ENCODE measurements around the gene MCOLN1. TPM values are rescaled to one million over a fixed set of nuclear protein-coding genes. Genes with fewer than 3 reads are reported as not detected.

Gene MCOLN1
- polyA plus RNA-seq, 3 donors, result 32.8 to 133 (median 34.3) TPM

DNA sequence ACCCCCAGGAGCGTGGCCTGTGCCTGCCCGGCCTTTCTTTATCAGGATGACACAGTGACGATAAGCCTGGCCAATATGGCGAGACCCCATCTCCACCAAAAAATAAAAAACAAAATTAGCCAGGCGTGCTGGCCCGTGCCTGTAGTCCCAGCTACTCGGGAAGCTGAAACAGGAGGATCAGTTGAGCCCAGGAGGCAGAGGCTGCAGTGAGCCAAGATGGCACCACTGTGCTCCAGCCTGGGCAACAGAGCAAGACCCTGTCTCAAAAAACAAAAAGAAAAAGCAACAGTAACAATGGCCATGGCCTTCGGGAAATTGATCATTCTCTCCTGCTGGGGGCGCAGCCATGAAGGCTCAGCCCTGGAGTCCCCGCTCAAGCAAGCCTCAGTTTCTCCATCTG is 44.7 kb upstream of the MCOLN1 start:
- Histone ChIP-seq H3K4me1 (ENCODE audit: control insufficient read depth in 1 of 2, insufficient read depth in 2 of 2, low read length in 2 of 2) (peaks cover 23 to 28% of the 10 kb centered on the region in 2 donors), H2AFZ (ENCODE audit: insufficient read depth, low read depth, low read length, poor library complexity, severe bottlenecking) (no peak overlapping the region), H3K79me2 (ENCODE audit: insufficient read depth, low read length) (no peaks in the 10 kb centered on the region), H3K9me3 (replicated peaks in 1 of 2; ENCODE audit: control insufficient read depth in 1 of 2, insufficient read depth in 1 of 2, low read length in 2 of 2) (no peaks in the 10 kb centered on the region), H3K27ac (ENCODE audit: low read depth in 1 of 2, low read length in 2 of 2) (no peak overlapping the region), H3K4me3 (replicated peaks in 1 of 3; ENCODE audit: low read depth in 2 of 3, low read length in 3 of 3) (no peak overlapping the region), H3K36me3 (replicated peaks in 1 of 2; ENCODE audit: control insufficient read depth in 1 of 2, insufficient read depth in 2 of 2, low read length in 2 of 2) (no peaks in the 10 kb centered on the region), H4K20me1 (ENCODE audit: insufficient read depth, low read length) (no peaks in the 10 kb centered on the region), H3K9ac (ENCODE audit: insufficient read depth, low read length, poor library complexity, severe bottlenecking) (no peak overlapping the region), H3K27me3 (ENCODE audit: control insufficient read depth in 2 of 2, insufficient read depth in 2 of 2, low read length in 2 of 2) (no peaks in the 10 kb centered on the region), H3K4me2 (replicated peaks; ENCODE audit: extremely low read depth, low read length, poor library complexity, severe bottlenecking) (no peak overlapping the region)
- no peak for DNase-seq
- peaks cover 6 to 22% of the 10 kb centered on the region in 2 donors for H3K36me3 Mint-ChIP-seq
- intact Hi-C loops (cut with micrococcal nuclease), result no loop called here
- no peak overlapping the region for H3K4me3 Mint-ChIP-seq
- H3K27me3 Mint-ChIP-seq (ENCODE audit: low read depth in 3 of 3), result peaks cover 2 to 10% (median 6%) of the 10 kb centered on the region in 3 donors
- H3K27ac Mint-ChIP-seq, result no peak overlapping the region
- TF ChIP-seq, protein P1, sequence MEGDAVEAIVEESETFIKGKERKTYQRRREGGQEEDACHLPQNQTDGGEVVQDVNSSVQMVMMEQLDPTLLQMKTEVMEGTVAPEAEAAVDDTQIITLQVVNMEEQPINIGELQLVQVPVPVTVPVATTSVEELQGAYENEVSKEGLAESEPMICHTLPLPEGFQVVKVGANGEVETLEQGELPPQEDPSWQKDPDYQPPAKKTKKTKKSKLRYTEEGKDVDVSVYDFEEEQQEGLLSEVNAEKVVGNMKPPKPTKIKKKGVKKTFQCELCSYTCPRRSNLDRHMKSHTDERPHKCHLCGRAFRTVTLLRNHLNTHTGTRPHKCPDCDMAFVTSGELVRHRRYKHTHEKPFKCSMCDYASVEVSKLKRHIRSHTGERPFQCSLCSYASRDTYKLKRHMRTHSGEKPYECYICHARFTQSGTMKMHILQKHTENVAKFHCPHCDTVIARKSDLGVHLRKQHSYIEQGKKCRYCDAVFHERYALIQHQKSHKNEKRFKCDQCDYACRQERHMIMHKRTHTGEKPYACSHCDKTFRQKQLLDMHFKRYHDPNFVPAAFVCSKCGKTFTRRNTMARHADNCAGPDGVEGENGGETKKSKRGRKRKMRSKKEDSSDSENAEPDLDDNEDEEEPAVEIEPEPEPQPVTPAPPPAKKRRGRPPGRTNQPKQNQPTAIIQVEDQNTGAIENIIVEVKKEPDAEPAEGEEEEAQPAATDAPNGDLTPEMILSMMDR (IDR thresholded peaks at IDR 0.05), result no peak
- 99% methylated on average over 7 of the region's 10 CpGs for WGBS (ENCODE audit: insufficient coverage)
- peaks cover 26% of the 10 kb centered on the region for H3K4me1 Mint-ChIP-seq
- peaks cover 0 to 3% (median 0%) of the 10 kb centered on the region in 7 donors for H3K9me3 Mint-ChIP-seq

- Mint-ChIP-seq H3K9me3 (no peaks in the 10 kb centered on the region), H3K27me3 (ENCODE audit: low read depth in 3 of 3) (peaks cover 2 to 10% (median 9%) of the 10 kb centered on the region in 3 donors), H3K4me1 (peaks cover 25% of the 10 kb centered on the region), H3K27ac (no peak overlapping the region), H3K4me3 (no peak overlapping the region), H3K36me3 (peaks cover 1 to 18% of the 10 kb centered on the region in 2 donors)
- Histone ChIP-seq H4K20me1 (ENCODE audit: insufficient read depth, low read length) (no peaks in the 10 kb centered on the region), H3K79me2 (ENCODE audit: insufficient read depth, low read length) (no peaks in the 10 kb centered on the region), H3K4me1 (ENCODE audit: control insufficient read depth in 1 of 2, insufficient read depth in 2 of 2, low read length in 2 of 2) (peaks cover 22 to 28% of the 10 kb centered on the region in 2 donors), H3K27me3 (ENCODE audit: control insufficient read depth in 2 of 2, insufficient read depth in 2 of 2, low read length in 2 of 2) (no peaks in the 10 kb centered on the region), H3K36me3 (replicated peaks in 1 of 2; ENCODE audit: control insufficient read depth in 1 of 2, insufficient read depth in 2 of 2, low read length in 2 of 2) (no peaks in the 10 kb centered on the region), H3K4me3 (replicated peaks in 1 of 3; ENCODE audit: low read depth in 2 of 3, low read length in 3 of 3) (no peak overlapping the region), H3K9ac (ENCODE audit: insufficient read depth, low read length, poor library complexity, severe bottlenecking) (no peak overlapping the region), H3K27ac (ENCODE audit: low read depth in 1 of 2, low read length in 2 of 2) (no peak overlapping the region), H3K9me3 (replicated peaks in 1 of 2; ENCODE audit: control insufficient read depth in 1 of 2, insufficient read depth in 1 of 2, low read length in 2 of 2) (no peaks in the 10 kb centered on the region), H3K4me2 (replicated peaks; ENCODE audit: extremely low read depth, low read length, poor library complexity, severe bottlenecking) (no peak overlapping the region), H2AFZ (ENCODE audit: insufficient read depth, low read depth, low read length, poor library complexity, severe bottlenecking) (no peak overlapping the region)
- 91% methylated on average over 24 of the region's 26 CpGs for WGBS (ENCODE audit: insufficient coverage)
- no peak for DNase-seq
- TF ChIP-seq, protein P1 (IDR thresholded peaks at IDR 0.05), result no peak
- intact Hi-C loops (cut with micrococcal nuclease), result no loop called here
Observed at GRCh38 chr19:7478173-7478842, 44.1 kb upstream of the MCOLN1 start.

All from CD14-positive monocyte (primary cell).